ENCODE results near the gene ZDHHC5.

The ZDHHC5 gene

DNA sequence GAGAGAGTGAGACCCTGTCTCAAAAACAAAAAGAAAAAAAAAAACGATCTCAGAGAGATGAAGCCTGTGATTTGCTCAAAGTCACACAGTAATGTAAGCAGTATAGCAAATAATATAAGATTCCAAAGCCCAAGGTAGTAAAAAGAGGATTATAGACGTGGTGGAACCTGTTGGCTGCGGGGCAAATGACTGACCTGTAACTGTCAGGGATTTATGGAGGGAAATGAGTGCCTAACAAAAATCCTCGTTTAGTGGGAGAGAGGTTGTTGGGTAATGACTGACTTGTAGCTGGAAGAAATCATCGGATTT lies 11.1 kb upstream of the ZDHHC5 start:
- peaks cover 6% of the 10 kb centered on the region for H3K27me3 Mint-ChIP-seq (ENCODE audit: low read depth, poor library complexity)
- DNase-seq = no peak
- peak overlapping the region; percentile 100 for H3K4me3 Mint-ChIP-seq
- H3K27ac Mint-ChIP-seq = peak overlapping the region; percentile 95
- peaks cover 23% of the 10 kb centered on the region for H3K36me3 Mint-ChIP-seq (ENCODE audit: low read depth)
- TF ChIP-seq, protein P1, sequence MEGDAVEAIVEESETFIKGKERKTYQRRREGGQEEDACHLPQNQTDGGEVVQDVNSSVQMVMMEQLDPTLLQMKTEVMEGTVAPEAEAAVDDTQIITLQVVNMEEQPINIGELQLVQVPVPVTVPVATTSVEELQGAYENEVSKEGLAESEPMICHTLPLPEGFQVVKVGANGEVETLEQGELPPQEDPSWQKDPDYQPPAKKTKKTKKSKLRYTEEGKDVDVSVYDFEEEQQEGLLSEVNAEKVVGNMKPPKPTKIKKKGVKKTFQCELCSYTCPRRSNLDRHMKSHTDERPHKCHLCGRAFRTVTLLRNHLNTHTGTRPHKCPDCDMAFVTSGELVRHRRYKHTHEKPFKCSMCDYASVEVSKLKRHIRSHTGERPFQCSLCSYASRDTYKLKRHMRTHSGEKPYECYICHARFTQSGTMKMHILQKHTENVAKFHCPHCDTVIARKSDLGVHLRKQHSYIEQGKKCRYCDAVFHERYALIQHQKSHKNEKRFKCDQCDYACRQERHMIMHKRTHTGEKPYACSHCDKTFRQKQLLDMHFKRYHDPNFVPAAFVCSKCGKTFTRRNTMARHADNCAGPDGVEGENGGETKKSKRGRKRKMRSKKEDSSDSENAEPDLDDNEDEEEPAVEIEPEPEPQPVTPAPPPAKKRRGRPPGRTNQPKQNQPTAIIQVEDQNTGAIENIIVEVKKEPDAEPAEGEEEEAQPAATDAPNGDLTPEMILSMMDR (IDR thresholded peaks at IDR 0.05) = no peak
- no peaks in the 10 kb centered on the region for H3K9me3 Mint-ChIP-seq
- peaks cover 33% of the 10 kb centered on the region for H3K4me1 Mint-ChIP-seq

DNA sequence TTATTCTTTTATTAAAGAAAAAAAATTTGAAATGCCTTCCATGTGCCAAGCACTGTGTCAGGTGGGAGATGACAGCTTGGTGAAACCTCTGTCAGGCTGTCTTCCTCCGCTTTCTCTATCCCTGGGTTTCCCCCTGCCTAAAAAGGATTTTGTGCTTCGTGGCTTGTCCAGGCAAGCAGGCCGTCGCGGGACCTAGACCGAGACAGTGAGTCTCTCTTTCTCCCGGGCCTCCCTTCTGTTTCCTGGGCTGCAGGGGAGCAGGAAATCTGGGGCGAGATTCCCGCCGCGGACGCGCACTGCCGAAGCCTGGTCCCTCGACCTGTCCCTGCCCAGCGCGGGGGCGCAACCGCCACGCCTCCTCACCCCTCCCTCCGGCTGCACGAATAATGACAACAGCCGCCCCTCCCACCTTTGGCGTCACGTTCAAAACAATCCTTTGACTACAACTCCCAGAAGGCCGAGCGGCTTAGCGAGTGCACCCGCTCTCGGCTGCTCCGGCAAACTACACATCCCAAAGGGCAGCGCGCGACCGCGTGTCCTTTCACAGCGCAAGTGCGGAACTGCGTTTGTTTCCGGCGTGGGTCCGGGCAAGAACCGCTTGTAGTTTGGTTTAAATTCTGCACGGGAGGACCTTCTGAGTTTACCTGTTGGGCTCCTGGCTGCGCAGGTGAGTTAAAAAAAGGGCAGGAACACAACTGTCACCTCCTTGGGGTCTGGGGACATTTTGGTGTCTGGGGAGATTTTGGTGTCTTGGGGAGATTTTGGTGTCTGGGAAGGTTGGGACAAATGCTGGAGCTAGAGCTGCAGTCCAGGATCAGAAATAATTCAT lies 10.5 kb upstream of the ZDHHC5 start, which contains the start of gene CLP1:
Gene CLP1 (plus strand): TSS at position 569 of the 829 bp plus-strand sequence. CDS start 1,715 bp downstream, outside the sequence.
- peak; percentile 99 for DNase-seq
- TF ChIP-seq, protein P1 (IDR thresholded peaks at IDR 0.05) = no peak
- peak within 1 kb of the TSS; percentile 100 for H3K4me3 Mint-ChIP-seq
- peak within 1 kb of the TSS; percentile 95 for H3K27ac Mint-ChIP-seq
- no peaks in the 10 kb centered on the region for H3K9me3 Mint-ChIP-seq
- peaks cover 33% of the 10 kb centered on the region for H3K4me1 Mint-ChIP-seq
- H3K27me3 Mint-ChIP-seq (ENCODE audit: low read depth, poor library complexity) = peaks cover 6% of the 10 kb centered on the region
- peaks cover 27% of the 10 kb centered on the region for H3K36me3 Mint-ChIP-seq (ENCODE audit: low read depth)

GRCh38 chr11:57658023-57658361 lies 9.9 kb upstream of the ZDHHC5 start:
- peak overlapping the region; percentile 92 for H3K27ac Mint-ChIP-seq
- peaks cover 6% of the 10 kb centered on the region for H3K27me3 Mint-ChIP-seq (ENCODE audit: low read depth, poor library complexity)
- no peak for DNase-seq
- H3K4me1 Mint-ChIP-seq = peaks cover 29% of the 10 kb centered on the region
- peak overlapping the region; percentile 100 for H3K4me3 Mint-ChIP-seq
- H3K36me3 Mint-ChIP-seq (ENCODE audit: low read depth) = peaks cover 31% of the 10 kb centered on the region
- TF ChIP-seq, protein P1 (IDR thresholded peaks at IDR 0.05) = no peak
- H3K9me3 Mint-ChIP-seq = no peaks in the 10 kb centered on the region

- no peak overlapping the region for H3K4me3 Mint-ChIP-seq
Observed at GRCh38 chr11:57659669-57660068, 8.2 kb upstream of the ZDHHC5 start.

DNA sequence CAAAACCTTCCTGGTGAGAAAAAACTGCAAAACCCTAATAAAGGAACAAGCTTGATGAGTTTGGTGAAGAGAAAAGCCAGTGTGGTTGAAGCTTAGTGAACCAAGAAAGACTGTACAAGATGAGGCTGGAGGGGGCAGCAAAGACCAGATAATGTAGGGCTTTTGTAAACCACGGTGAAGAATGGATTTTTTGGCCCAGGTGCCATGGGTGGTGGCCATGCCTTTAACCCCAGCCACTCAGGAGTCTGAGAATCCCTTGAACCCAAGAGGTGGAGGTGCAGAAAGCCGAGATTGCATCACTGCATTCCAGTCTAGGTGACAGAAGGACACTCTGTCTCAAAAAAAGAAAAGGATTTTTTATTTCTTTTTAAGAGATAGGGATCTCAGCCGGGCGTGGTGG lies 5.0 kb upstream of the ZDHHC5 start:
- TF ChIP-seq, protein P1 (IDR thresholded peaks at IDR 0.05) = no peak
- Mint-ChIP-seq H3K27ac (no peak overlapping the region), H3K4me3 (no peak overlapping the region), H3K36me3 (ENCODE audit: low read depth) (peaks cover 31% of the 10 kb centered on the region), H3K27me3 (ENCODE audit: low read depth, poor library complexity) (no peaks in the 10 kb centered on the region), H3K4me1 (peaks cover 21% of the 10 kb centered on the region), H3K9me3 (no peaks in the 10 kb centered on the region)
- DNase-seq = no peak

More at GRCh38 chr11:57659669-57660068, 8.2 kb upstream of the ZDHHC5 start:
- Mint-ChIP-seq H3K9me3 (no peaks in the 10 kb centered on the region), H3K4me1 (peaks cover 24% of the 10 kb centered on the region), H3K27me3 (ENCODE audit: low read depth, poor library complexity) (peaks cover 6% of the 10 kb centered on the region), H3K36me3 (ENCODE audit: low read depth) (peaks cover 31% of the 10 kb centered on the region), H3K27ac (no peak overlapping the region)
- TF ChIP-seq, protein P1 (IDR thresholded peaks at IDR 0.05) = no peak
- DNase-seq = no peak

- Mint-ChIP-seq H3K4me3 (no peak overlapping the region), H3K36me3 (ENCODE audit: low read depth) (peaks cover 31% of the 10 kb centered on the region), H3K27ac (no peak overlapping the region)
Observed at GRCh38 chr11:57663975-57664374, 3.9 kb upstream of the ZDHHC5 start.

More at GRCh38 chr11:57663975-57664374, 3.9 kb upstream of the ZDHHC5 start:
- no peaks in the 10 kb centered on the region for H3K27me3 Mint-ChIP-seq (ENCODE audit: low read depth, poor library complexity)
- no peaks in the 10 kb centered on the region for H3K9me3 Mint-ChIP-seq
- no peak for DNase-seq
- TF ChIP-seq, protein P1 (IDR thresholded peaks at IDR 0.05) = no peak
- peaks cover 19% of the 10 kb centered on the region for H3K4me1 Mint-ChIP-seq
